HG03095 (cell line): ENCODE data around the gene NEK3.
"Not testable (repeated sequence)": the region's sequence is repeated elsewhere in the genome, so short reads cannot be mapped to it uniquely, and the experiment has no call there.

Experiments used
- ATAC-seq: cut with Tn5 transposase; IDR thresholded peaks from one replicate; pipeline ENCODE4 v1.9.1; 2021; ENCODE audit warnings: moderate library complexity; ENCODE audit not compliant: unreplicated experiment

NEK3 gene

GRCh38 chr13:52170828-52171391 is 11.5 kb upstream of the NEK3 start:
- ATAC-seq, result not testable (repeated sequence)

DNA sequence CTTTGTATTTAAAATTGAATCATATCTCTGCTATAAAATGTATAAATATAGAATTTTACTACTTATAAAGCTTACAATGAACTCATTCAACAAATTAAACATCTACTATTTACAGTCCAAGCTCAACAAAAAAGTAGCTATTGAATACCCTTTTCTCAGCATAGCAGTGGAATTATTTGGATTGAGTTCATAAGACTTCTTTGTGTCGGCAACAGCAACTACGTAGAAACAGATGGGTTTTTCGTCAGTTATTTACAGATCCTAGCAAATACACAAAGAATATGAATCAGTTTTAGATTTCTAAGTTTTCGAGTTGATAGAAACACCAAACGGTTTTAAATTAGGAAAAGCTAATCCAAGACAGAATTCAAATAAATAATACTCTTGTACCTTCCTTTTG is 10.4 kb upstream of the NEK3 start:
- no peak for ATAC-seq

- no peak for ATAC-seq
These were observed 6.0 kb upstream of the NEK3 start for GRCh38 chr13:52165411-52165810.

GRCh38 chr13:52164989-52165388 is 5.6 kb upstream of the NEK3 start:
- ATAC-seq, result no peak

DNA sequence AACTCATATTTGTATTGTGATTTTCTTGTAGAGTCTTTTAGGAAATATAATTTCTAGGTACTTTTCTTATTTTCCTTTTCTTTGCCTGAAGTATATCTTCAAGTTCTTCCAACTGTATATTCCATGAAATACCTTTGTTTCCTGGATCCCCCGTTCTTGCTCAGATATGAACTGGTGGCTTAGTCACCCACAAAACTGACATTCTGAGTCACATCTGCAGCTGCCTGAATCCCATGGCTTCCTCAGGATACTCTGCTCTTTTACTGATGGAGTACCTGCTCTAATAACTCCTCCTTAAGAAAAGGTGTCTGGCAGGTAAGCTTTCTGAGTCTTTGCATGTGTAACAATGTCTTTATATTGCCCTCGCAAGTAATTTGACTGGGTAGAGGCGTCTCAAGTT is 4.5 kb upstream of the NEK3 start:
- ATAC-seq, result not testable (repeated sequence)

- ATAC-seq, result no peak
These were observed 3.1 kb upstream of the NEK3 start for GRCh38 chr13:52162279-52163101.

- ATAC-seq, result no peak
These were observed 1.8 kb upstream of the NEK3 start for GRCh38 chr13:52161181-52161646.

DNA sequence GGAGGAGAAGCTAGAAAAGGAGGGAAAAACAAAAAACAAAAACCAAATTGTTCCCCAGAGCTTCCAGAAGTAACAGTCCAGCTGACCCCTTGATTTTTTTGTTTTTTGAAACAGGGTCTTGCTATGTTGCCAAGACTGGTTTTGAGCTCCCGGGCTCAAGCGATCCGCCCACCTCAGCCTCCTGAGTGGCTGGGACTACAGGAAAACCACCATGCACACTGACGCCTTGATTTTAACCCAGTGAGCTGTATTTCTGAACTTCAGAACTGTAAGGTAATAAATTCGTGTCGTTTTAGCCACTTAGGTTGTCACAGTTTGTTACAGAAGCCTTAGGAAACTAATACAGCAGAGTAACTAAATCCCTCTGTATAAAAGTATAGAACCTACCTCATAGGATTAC is 1.1 kb upstream of the NEK3 start:
- ATAC-seq, result no peak

DNA sequence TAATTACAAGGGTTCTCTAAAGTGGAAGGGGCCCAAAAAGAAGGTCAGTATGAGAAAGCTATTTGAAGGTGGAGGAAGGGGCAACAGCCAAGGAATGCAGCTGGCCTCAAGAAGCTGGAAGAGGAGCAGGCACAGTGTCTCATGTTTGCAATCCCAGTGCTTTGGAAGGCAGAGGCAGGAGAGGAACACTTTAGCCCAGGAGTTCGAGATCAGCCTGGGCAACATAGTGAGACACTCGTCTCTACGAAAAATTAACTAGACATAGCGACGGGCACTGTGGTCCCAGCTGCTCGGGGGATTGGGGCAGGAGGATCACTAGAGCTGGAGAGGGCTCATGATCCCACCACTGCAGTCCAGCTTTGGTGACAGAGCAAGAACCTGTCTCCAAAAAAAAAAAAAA is 656 bp upstream of the NEK3 start:
- ATAC-seq, result no peak

DNA sequence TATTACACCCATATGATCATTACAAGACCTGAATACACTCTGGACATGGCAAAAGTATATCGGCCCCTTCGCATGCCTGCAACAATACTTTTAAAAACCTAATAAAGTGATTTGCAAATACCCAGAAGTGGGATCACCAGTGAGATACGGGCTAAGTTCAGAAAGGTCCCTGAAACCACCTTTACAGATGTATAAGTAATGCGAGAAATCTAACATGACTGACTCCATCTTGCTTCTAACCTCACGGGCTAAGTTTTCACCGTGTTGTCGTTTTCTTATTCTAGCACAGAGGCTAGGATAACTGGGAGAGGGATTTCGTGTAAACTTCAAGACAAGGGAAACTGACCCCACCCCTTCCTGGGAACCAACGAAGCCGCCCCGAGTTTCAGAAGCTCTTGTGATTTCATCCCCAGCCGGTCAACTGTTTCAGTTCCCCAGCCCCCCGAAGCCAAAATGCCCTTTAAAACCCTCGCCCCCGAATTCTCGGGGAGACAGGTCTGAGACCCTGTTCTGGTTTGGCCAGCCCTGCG is 703 bp downstream of the NEK3 start:
- no peak for ATAC-seq

DNA sequence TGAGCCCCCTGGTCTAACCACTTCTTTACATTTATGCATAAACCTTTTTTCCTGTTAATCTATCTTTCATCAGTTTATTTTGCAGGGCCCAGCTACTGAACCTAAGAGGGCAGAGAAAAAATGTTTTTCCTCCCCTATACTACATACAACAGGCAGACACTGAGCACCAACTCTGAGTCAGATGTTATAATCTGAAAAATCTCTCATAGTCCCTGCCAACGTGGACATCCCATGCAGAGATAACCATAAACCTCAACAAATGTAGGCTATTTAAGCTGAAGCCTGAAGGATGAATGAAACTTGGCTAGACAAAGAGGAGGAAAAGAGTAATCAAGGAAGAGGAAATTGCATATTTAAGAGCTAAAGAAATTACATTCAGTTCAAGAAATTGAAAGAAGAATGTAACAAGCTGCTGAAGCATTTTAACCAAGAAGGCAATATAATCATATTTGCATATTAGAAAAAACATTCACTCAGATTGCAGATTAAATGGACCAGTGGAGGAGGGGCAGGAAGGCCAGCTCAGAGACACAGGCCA is 2.6 kb downstream of the NEK3 start:
- no peak for ATAC-seq

- no peak for ATAC-seq
These were observed 4.2 kb downstream of the NEK3 start for GRCh38 chr13:52155177-52155576.

DNA sequence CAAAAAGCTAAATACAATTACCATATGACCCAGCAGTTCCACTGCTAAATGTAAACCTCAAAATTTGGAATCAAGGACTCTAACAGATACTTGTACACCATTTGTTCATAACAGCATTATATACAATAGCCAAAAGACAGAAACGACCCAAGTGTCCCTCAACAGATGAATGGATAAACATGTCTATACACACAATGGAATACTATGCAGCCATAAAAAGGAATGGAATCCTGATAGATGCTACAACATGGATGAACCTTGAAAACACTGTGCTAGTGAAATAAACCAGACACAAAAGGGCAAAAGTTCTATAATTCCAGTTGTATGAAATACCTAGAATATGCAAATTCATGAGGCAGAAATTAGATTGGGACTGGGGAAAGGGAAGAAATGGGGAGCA is 12.2 kb downstream of the NEK3 start:
- ATAC-seq, result no peak

GRCh38 chr13:52141299-52141698 is 18.1 kb downstream of the NEK3 start:
- ATAC-seq, result no peak

DNA sequence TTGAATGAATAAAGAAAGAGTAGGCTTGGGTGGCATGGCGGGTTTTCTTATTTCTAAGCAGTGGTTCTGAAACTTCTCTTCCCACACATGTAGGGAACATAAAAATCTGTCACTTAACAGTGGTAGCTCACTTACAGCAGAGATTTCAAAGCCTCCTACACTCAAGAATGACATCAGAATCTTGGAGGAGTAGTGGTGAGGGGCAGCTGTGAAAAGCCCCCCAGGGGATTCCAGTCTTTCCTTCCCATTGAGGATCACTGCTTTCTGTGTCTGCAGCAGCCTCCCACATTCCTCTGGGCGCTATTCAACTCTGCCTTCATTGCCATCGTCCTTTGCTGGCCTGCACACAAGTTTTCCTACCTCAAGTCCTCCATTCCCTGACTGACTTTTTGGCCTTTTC is 21.9 kb downstream of the NEK3 start:
- ATAC-seq, result no peak

GRCh38 chr13:52136763-52137162 is 22.6 kb downstream of the NEK3 start:
- no peak for ATAC-seq

- no peak for ATAC-seq
These were observed 28.8 kb downstream of the NEK3 start for GRCh38 chr13:52130641-52131040.

- peak; percentile 70 for ATAC-seq
These were observed 30.4 kb downstream of the NEK3 start, which contains the start of gene NEK5 for GRCh38 chr13:52128714-52129700. Gene NEK5, minus strand, starts transcription at chr13:52129073. Its CDS starts 1,591 bp downstream, at chr13:52127482.

DNA sequence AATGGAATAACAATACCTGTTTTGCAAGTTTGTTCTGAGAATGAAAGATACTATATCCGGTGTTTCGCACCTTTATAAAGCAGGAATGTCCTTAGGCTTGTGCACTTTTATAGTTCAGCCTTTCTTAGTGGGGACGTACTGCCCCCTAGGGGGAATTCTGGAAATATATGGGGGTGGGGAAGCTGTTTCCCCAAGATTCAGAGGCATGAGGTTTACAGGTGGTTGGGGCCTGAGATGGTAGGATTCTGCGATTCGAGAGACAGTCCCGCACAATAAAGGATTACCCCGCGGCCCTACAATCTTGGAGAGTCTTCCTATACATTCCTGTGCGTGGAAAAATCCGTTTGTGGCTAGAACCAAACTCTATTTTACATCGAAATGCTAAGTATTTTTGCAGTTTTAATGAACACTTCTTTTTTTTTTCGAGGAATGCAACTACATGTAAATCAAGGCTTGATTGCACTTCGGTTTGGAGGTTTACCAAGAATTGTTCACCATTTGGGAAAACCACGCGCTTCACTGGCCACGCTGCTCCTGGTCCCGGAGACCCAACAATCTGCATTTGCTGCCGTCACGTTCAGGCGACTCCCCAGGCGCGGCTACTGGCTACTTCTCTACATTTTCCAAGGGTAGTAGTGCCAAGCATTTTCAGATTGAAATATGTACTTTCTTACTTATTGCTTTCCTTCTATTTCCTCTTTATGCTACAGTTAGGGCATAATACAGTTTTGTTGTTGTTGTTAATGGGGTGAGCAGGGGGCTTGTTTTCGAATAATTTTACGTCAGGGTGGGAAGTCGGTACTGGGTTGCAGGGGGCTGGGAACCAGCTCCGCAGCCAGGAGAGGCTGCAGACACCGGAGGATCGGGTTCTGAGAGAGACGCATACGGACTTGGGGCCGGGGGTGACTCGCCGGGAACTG is 31.4 kb downstream of the NEK3 start:
- ATAC-seq, result peak; percentile 45

GRCh38 chr13:52127378-52127777 is 32.0 kb downstream of the NEK3 start:
- ATAC-seq, result no peak
